UCSD-AML1 (cell line): ENCODE data around the gene CALML5.

Experiments used
- DNase-seq: peaks from one replicate; lab custom pipeline; 2025; ENCODE audit not compliant: unreplicated experiment; lab: John Stamatoyannopoulos, UW

The CALML5 gene

DNA sequence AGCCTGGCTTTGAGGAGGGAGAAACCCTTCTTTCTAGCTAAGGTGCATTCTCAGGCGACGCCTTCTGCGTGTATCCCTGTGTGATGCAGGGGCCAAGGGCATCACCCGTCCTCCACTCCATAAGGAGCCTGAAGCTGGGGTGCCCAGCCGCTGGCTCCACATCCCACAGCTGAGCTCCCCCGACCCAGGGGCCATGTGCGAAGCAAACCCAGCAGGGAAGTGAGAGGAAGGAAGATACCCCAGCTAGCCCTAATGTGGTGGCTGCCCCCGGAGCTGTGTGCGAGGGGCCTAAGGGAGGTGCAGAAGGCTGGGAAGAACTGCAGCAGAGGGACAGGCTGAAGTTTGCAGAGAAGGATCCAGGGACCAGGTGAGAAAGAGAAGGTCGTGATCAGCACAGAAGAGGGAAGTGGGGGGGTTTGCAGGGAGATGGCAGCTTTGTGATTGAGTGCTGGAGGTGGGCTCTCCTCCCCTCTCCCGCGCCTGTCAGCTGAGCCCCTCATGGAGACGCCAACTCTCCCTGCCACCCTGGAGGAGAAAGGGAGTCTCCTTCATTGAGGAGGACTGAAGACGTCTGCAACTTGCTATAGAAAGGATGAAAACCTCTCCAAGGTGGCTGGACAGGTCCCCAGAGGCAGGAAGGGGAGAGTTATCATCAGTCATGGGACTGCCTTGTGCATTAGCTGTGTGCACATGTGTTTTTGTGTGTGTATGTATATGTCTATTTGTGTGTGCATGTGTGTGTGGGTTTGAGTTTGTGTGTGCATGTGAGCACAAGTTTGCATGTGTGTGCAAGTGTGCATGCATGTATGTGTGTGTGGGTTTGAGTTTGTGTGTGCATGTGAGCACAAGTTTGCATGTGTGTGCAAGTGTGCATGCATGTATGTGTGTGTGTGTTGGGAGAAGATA is 3.5 kb upstream of the CALML5 start:
- no peak for DNase-seq

DNA sequence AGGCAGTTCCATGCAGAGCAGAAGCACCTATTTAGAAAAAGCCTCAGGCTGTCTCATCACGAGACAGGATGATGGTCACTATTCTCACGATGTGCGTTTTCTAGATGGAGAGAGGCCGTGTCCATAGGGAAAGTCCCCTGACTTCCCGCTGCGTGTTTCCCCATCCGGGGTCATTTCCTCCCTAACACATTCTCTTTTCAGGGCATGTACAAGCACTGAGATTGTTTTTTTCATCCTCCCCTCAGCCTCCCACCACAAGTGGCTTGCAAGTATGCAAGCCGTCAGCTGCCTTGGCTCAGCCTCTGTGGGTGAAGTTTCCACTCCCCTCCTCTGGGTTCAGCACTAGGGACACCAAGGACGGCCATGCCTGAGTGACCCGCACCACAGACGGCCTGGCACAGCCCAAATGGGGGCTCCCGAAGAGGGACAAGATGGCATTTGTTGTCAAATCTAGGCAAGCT is 2.7 kb upstream of the CALML5 start:
- DNase-seq, result no peak

DNA sequence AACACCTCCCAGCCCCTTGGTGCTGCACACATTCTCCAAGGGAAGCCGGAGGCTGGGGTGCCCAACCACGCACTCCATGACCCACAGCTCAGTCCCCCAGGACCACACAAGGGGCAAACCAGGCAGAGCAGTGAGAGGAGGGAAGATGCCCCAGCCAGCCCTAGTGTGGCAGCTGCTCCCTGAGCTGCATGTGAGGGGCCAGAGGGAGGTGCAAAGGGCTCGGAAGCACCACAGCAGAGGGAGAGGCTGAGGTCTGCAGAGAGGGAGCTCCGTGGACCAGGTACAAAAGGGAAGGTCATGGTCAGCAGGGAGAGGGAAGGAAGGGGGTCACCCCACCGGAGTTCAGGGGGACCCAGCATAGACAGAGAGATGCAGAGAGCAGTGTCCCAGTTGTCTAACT is 1.5 kb upstream of the CALML5 start:
- no peak for DNase-seq

DNA sequence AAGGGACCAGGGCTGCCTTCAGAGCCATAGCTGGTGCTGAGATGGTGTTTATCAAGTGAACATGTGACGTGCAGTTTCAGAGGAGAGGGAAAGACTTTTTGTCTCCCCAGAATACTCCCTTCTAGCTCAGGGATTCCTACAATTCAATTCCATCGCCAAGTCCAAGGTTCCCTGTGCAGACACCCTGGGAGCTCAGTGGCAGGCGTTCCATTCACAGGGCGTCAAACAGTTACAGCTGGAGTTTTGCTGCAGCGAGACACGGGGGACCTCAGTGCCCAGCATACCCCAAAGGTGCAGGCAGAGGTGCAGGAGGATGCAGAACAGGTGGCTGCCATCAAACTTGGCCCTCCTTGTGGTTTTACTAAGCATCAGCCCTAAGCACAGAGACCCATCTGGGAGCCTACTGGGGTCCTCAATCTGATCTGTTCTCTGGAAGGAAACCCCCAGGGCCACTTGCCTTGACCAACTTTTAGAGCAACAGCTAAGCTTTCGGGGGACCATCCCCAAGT is 846 bp upstream of the CALML5 start:
- no peak for DNase-seq

DNA sequence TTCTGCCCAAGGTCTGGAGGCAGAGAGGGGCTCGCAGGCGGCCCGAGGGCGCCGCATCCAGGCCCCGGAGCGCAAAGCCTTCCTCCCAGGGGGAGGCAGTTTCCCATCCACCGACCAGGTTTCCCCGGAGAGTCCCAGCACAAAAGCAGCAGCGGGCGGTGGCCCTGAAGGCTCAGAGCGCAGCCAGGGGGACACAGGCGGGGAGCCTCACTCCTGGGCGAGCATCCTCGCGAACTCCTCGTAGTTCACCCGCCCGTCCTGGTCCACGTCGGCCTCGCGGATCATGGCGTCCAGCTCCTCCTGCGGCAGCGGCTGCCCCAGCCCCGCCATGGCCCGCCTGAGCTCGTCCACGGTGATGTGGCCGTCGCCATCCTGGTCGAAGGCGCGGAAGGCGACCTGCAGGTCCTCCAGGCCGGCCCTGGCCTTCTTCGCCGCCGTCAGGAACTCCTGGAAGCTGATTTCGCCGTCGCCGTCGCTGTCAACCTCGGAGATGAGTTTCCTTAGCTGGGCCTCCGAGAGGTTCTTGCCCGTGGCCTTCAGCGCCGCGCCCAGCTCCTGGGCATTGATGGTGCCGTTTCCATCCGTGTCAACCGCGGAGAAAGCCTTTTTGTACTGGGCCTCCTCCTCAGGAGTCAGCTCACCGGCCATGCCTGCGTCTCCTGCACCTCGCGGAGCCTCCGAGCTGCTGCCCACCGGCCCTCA is 428 bp downstream of the CALML5 start:
- no peak for DNase-seq

DNA sequence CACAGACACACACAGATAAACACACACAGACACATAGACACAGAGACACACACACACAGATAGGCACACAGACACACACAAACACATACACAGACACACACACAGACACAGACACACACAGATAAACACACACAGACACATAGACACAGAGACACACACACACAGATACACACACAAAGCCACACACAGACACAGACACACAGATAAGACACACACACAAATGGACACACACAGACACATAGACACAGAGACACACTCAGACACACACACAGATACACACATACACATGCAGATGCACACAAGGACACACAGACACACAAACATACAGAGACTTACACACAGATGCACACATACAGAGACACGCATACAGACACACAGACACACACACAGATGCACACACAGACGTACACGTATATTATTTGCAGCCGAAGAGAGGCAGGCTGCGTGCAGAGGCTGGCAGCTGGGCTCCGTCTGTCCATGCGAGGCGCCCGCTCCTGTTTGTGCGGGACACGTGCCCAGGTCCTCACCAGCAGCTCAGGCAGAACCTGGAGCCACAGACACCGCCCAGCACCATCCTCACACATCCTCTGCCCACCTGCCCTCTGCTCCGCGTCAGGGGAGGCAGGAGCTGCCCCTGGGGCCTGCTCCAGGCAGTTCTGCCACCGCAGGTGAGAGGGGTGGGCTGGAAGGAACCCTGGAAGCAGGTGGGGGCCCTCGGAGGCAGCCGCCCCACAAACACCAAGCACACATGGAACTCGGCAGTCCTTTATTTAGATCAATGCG is 1.2 kb downstream of the CALML5 start:
- no peak for DNase-seq

DNA sequence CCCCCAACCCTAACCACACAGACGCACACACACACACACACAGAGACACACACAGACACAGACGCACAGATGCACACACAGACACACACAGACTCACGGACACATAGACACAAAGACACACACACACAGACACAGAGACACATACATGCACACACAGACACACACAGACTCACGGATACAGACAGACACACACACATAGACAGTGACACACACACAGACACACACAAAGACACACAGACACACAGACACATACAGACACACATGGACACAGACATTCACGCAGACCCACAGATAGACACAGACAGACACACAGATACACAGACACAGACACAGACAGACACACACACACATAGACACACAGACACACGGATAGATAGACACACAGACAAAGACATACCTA is 2.1 kb downstream of the CALML5 start:
- no peak for DNase-seq

DNA sequence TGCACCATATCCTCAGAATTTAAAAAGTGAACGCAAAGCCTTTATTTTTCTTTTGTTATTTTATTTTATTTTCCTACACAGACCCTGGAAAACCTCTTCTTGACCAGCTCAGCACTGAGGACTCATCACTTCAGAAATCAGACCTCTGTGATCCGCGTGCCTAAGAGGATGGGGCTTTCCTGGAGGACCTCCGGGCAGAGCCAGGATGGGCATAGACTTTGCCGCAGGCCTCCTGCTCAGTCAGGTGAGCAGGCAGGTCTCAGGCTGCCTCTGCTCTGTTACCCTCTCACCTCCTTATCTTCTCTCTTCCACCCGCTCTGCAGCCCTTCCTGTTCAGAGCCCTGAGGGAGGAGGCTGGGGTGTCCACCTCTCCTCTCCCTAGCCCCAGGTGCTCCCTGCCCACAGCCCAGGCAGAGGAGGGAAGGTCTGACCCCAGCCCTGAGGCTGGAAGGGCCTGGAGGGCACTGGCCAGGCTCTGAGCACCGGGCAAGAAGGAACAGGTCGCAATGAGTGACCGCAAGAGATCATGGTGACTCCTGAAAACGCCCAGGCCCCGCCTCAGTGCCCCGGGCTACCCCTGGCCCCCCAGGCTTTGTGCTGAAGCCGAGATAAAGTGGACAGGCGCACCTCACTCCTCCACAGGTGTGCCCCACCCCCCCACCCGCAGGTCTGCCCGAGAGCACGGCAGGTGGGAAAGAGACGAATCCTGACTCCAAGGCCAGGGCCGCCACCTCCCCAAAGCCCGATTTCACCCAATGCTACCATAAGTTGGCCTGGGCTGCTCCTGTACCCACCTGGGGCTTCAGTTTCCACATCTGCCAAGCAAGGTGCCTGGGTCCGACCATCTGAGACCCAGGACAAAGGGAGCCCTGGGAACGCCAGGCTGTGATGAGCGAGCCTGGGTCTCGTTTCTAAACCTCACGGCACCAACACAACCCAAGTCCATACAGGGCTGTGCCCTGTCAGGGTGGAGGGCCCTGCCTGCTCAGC is 2.8 kb downstream of the CALML5 start:
- DNase-seq, result no peak

DNA sequence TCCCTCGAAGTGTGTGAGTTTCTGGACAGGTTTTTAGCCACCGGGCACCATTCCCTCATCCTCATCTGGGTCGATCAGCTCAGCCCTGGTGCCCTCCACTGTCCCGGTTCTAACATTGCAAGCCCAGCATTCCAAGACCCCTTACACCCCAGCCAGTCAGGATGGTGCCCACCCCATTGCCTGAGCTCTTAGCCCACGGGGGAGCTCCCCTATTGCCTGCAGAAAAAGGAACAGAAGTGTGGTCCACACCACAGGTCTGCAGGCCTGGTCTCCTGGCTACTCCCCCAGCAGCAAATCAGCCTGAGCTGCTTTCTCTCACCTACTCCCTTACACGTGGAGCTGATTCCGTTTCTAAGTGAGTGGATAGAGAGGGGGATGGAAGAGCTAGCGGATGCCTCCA is 4.8 kb downstream of the CALML5 start:
- DNase-seq, result no peak

DNA sequence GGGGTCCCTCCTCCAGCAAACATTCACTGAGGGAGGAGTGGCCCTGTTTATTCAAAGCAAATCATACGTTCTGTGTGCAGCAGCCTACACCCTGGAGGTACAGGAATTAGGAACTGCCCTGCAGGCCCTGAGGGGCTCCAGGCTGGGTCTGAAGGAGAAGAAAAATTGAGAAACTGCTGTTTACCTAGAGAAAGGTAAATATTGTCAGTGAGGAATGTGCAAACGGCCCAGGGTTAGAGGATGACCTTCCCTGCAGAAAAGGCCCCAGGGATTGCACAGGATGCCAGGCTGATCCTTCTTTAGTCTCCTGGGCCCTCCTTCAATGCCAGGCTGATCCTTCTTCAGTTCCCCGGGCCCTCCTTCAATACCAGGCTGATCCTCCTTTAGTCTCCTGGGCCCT is 5.7 kb downstream of the CALML5 start:
- no peak for DNase-seq

DNA sequence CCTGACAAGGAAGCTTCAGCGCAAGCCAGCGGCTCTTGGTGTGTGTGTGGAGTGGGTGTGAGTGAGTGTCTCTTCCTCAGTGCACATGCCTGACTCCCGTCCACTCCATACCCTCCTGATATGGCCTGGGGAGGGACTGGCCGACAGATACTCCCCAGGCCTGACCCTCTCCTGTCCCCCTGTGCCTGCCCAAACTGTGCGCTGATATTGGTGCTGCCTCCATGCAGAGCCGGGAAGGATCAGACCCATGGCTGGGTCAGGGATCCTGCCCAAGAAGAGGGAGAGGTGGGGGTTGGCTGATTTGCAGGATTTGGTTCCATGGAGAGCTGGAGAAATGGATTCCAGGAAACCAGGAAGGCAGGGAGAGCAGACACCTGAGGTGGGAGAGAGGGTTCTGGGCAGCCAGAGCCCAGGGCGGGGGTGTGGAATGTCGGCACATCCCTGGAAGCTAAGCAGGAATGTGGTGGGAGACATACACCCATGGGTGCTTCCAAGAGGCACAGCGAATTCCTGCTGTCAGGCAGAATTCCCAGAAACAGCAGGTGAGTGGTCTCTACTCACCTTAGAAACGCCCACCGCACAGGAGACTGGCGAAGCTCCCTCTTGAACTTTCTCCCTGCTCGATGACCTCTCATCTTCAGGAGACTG is 6.3 kb downstream of the CALML5 start:
- DNase-seq, result no peak

DNA sequence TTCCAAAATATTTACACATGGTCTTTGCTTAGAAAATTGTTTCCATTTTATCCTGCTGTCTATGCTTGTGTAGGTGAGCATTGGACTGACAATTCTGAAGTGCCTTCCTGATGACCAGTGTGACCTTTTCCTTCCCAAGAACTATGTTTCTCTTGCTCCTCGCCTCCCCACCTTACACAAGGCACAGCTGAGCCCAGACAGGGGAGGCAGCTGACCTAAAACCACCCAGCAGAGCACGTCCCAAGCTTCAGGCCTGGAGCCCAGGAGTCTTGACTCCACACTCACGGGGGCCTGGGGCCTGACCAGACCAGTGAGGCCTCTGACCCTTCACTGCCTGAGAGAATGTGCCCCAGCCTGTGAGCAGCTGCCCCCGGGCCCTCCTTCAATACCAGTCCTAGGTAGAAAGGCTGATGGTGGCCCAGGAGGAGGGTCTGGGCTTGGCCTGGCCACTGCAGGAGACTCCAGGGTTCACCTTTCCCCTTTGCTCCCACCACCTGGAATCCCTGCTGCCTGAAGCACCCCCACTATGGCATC is 7.0 kb downstream of the CALML5 start:
- DNase-seq, result no peak

DNA sequence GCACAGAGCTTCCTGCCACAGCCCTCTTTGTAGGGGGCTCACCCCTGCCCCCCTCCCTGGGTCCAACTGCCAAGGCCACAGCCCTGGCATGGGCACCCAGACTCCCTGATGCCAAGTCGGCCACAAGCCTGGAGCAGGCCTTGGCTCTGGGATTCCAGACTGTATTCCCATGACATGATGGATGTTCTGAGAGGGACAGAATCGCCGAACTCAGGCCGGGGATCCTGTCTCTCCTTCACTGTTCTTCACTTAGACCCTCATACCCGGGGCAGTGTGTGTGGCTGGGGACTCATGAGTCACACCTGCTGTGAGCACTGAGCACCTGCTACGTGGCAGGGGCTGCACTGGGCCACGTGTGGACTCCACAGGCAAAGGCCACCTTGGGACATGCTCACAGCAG is 7.9 kb downstream of the CALML5 start:
- DNase-seq, result no peak

DNA sequence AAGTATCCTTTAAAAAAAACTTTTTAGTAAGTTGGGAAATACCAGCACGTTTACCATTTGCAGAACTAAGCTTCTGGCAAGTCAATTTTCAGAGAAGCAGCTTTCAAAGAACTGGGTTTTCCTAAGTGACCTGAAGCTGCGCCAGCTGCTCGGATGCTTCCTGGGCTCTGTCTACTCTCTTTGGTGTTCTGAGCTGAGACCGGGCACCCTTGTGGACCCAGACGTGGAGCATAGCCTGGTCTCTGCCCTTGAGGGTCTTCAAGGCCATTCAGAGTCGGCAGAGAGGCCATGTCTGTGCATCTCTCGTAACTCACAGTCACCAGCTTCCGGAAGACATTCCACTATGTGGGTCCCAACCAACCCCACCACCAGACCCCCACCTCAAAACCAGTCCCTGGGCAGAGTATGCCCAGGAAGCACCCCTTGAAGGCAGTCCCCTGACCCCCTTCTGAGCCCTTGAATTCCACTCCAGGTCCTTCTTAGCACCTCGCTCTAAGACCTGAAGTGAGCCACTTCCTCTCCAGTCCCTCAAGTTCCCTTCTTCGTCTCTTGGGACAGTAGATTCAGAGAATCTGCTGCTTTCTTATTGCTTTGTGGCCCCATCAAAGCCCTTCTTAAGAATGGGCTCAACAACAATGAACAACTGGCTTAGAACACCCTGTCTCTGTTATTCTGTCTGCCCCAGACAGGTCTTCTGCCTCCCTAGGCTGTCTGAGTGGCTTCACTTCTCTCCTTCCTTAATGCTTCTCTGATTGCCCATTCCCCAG is 8.5 kb downstream of the CALML5 start:
- DNase-seq, result no peak

DNA sequence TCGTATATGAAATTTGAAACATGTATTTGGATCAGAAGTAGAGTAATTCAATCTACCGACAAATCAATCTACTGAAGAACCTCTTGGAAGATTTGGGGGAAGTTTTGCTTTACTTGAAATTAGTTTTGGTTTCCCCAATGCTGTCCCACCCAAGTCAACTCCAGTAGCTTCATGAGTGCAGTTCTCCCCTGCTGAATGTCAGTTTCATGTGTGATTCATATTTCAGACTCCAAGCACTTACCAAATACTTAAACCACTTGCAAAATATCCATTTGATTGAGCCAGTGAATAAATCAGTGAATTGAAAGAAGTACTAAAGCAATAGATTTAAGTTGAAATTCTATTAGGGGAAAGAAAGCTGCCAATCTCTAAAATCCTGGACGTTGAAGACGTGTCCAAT is 9.3 kb downstream of the CALML5 start:
- no peak for DNase-seq

DNA sequence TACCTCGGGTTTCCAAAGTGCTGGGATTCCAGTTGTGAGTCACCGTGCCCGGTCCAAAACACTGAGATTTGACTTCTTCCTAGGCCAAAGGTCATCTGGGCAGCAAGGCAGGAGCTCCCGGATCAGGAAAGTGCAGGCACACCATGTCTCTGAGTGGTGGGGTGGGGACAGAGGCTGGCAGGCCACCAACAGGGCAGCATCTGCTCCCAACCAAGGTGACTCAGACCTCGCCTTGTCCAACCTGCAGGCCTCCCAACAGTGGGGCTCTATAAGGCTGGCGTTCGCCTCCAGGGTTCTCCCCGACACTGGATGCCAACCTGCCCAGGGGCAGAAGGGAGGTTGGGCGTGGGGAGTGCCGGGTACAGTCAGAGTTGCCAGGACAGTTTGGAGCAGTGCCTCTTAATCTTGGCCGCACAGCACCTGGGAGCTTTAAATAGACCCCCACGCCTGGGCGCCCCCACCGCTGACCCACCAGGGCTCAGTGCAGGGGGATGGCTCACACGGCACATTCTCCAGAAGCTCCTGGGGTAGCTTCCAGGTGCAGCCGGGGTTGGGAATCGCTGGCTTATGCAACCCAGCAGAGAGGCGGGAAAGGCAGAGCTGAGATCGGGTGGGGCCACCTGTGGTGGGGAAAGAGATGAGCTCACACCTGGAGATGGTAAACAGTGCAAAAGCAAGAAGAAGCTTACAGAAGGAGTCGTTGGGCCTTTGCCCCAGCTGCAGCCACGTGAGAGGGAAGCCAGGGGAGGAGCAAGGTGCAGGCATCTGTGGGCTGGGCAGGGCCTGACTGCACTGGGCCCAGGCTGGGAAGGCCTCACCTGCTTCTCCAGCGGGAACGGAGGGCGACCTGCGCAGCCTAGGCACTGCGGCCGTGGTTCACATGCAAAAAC is 10.9 kb downstream of the CALML5 start:
- DNase-seq, result no peak

DNA sequence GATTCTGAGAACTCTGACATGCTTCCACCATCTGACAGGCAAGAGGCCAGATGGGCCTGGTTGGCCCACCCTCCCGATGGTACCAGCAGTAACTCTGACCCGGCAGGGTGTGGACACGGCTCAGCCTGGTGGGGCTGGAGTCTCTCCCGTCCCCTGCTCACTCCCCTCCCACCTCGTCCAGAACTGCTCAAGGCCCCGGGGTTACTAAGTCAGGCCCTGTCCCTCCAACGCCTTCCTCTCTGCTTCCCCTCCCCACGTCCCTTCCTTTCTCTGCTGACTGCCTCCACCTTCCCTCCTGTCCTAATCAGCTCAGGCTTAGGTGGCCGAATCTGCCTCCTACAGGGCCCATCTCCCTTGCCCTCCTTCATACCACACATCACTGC is 12.5 kb downstream of the CALML5 start:
- DNase-seq, result no peak
